Activated CD8-positive, alpha-beta T cell treated with anti-CD3 and anti-CD28 coated beads for 36 hours (primary cell): ENCODE data around the gene VAV1. TPM values are rescaled to one million over a fixed set of nuclear protein-coding genes. Genes with fewer than 3 reads are reported as not detected.

Source experiments
- ATAC-seq: fragments of 200-7000 bp; cut with Tn5 transposase; one replicate; pipeline ENCODE4 v1.10.0; 2021; ENCODE audit warnings: mild to moderate bottlenecking, moderate library complexity
- CTCF ChIA-PET: fragments of 350-600 bp; sonication (Branson Sonifier 250); formaldehyde crosslinking; loops from one replicate; lab custom pipeline; 2021; ENCODE audit warnings: antibody characterized with exemption; lab: Charles Lee
- POLR2A ChIA-PET: fragments of 350-600 bp; sonication (Branson Sonifier 250); formaldehyde crosslinking; loops from one replicate; lab custom pipeline; 2021; ENCODE audit warnings: antibody characterized with exemption; lab: Charles Lee
- DNase-seq: peaks from one replicate; pipeline ENCODE4 v3.0.0-alpha.2; 2020
- H3K27ac Mint-ChIP-seq: one replicate; pipeline ENCODE4 v1.8.0; 2021; ENCODE audit warnings: mild to moderate bottlenecking, mixed read lengths
- H3K27me3 Mint-ChIP-seq: one replicate; pipeline ENCODE4 v1.8.0; 2021; ENCODE audit warnings: mixed read lengths
- H3K36me3 Mint-ChIP-seq: one replicate; pipeline ENCODE4 v1.8.0; 2021; ENCODE audit warnings: low read depth, mixed read lengths
- H3K4me1 Mint-ChIP-seq: one replicate; pipeline ENCODE4 v1.8.0; 2021; ENCODE audit warnings: low read depth, mixed read lengths
- H3K4me3 Mint-ChIP-seq: one replicate; pipeline ENCODE4 v1.8.0; 2021; ENCODE audit warnings: mild to moderate bottlenecking, moderate library complexity, mixed read lengths
- H3K9me3 Mint-ChIP-seq: one replicate; pipeline ENCODE4 v1.8.0; 2021; ENCODE audit warnings: mixed read lengths
- CTCF ChIP-seq: fragments of 200-600 bp; IDR thresholded peaks from one replicate; pipeline ENCODE4 v1.8.0; 2022; ENCODE audit warnings: antibody characterized with exemption, mild to moderate bottlenecking
- intact Hi-C: fragments of 100-400 bp; cut with micrococcal nuclease; formaldehyde crosslinking; loops from one replicate; pipeline ENCODE4 v1.10.0; 2022
- total RNA-seq, 2 experiments: library from RNA; stranded (reverse); gene quantifications; one replicate each; pipeline ENCODE4 v1.2.3, GENCODE V29; 2021

Gene VAV1
- total RNA-seq, 2 experiments from 2014 or later, result 61.7 to 65.4 TPM

DNA sequence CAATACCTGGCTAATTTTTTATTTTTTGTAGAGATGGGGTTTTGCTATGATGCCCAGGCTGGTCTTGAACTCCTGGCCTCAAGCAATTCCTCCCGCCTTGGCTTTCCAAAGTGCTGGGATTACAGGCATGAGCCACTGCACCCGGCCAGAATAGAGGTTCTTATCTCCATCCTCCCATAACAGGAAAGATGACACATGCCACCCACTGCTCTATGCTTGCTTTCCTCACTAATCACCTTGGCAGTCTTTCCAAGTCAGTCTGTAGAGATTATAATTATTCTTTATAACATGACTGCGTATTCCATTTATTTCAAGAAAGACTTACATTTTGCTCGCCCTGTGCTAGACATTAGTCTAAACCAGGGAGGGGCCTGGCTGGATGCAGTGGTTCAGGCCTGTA, 6.7 kb downstream of the VAV1 start:
- ATAC-seq (no peak), DNase-seq (no peak)
- H3K4me3 Mint-ChIP-seq, result no peak overlapping the region
- intact Hi-C loops, result no loop called here
- POLR2A ChIA-PET, result no interaction called here
- peaks cover 34% of the 10 kb centered on the region for H3K36me3 Mint-ChIP-seq
- no peak overlapping the region for H3K27ac Mint-ChIP-seq
- H3K9me3 Mint-ChIP-seq, result peaks cover 5% of the 10 kb centered on the region
- no peak for TF ChIP-seq CTCF
- H3K4me1 Mint-ChIP-seq, result peaks cover 54% of the 10 kb centered on the region
- CTCF ChIA-PET, result no interaction called here
- no peaks in the 10 kb centered on the region for H3K27me3 Mint-ChIP-seq

- POLR2A ChIA-PET, result interaction anchor here (2.2 kb wide), 1 partner anchor 14 kb away, joined by 8 read pairs; the partner anchor contains the start of gene VAV1
- Mint-ChIP-seq H3K36me3 (peaks cover 45% of the 10 kb centered on the region), H3K9me3 (no peaks in the 10 kb centered on the region), H3K27ac (no peak overlapping the region), H3K4me3 (no peak overlapping the region), H3K4me1 (peaks cover 49% of the 10 kb centered on the region), H3K27me3 (no peaks in the 10 kb centered on the region)
- intact Hi-C loops, result no loop called here
- CTCF ChIA-PET, result no interaction called here
- no peak for ATAC-seq
- TF ChIP-seq CTCF, result no peak
- DNase-seq, result no peak
Observed at GRCh38 chr19:6787393-6787792, 14.9 kb downstream of the VAV1 start.

- POLR2A ChIA-PET, result interaction anchor here (0.8 to 2.2 kb wide), 3 partner anchors 14 to 75 kb away, joined by 3 to 8 read pairs (median 3); partner anchors contain the start of gene VAV1
Observed at GRCh38 chr19:6788896-6789295, 16.4 kb downstream of the VAV1 start.

GRCh38 chr19:6790194-6791128, 18.0 kb downstream of the VAV1 start:
- H3K4me3 Mint-ChIP-seq, result no peak overlapping the region
- H3K4me1 Mint-ChIP-seq, result peaks cover 57% of the 10 kb centered on the region
- DNase-seq, result no peak
- intact Hi-C loops, result no loop called here
- ChIA-PET POLR2A (interaction anchor here (1.9 to 3.1 kb wide), 3 partner anchors 11 to 18 kb away, joined by 4 to 26 read pairs (median 7); partner anchors contain the start of gene VAV1), CTCF (interaction anchor here (1.3 to 2.5 kb wide), 3 partner anchors 9 to 18 kb away, joined by 4 to 10 read pairs (median 6); partner anchors contain the start of gene VAV1)
- H3K9me3 Mint-ChIP-seq, result peaks cover 10% of the 10 kb centered on the region
- peak overlapping the region; percentile 55 for H3K27ac Mint-ChIP-seq
- TF ChIP-seq CTCF, result no peak
- peaks cover 64% of the 10 kb centered on the region for H3K36me3 Mint-ChIP-seq
- no peak for ATAC-seq
- no peaks in the 10 kb centered on the region for H3K27me3 Mint-ChIP-seq

More at GRCh38 chr19:6788896-6789295, 16.4 kb downstream of the VAV1 start:
- H3K9me3 Mint-ChIP-seq, result no peaks in the 10 kb centered on the region
- DNase-seq (no peak), ATAC-seq (no peak)
- intact Hi-C loops, result no loop called here
- TF ChIP-seq CTCF, result no peak
- no peak overlapping the region for H3K4me3 Mint-ChIP-seq
- no peaks in the 10 kb centered on the region for H3K27me3 Mint-ChIP-seq
- CTCF ChIA-PET, result interaction anchor here (0.7 kb wide), 1 partner anchor 11 kb away, joined by 3 read pairs; no protein-coding TSS in a partner anchor
- H3K4me1 Mint-ChIP-seq, result peaks cover 52% of the 10 kb centered on the region
- peak overlapping the region; percentile 44 for H3K27ac Mint-ChIP-seq
- H3K36me3 Mint-ChIP-seq, result peaks cover 58% of the 10 kb centered on the region
